HTR-8/SVneo (cell line): ENCODE results near the gene ZNF500.

ENCODE experiments used
- DNase-seq: peaks from one replicate; pipeline ENCODE4 v3.0.0; 2011; ENCODE audit warnings: low spot score, mixed read lengths; ENCODE audit not compliant: insufficient read length
- FAIRE-seq: peaks from 2 replicates; lab custom pipeline; 2011; peaks lifted over from hg19 to GRCh38; lab: Jason Lieb, UNC

The ZNF500 gene

GRCh38 chr16:4718466-4718865 is 48.5 kb downstream of the ZNF500 start:
- DNase-seq, result no peak
- FAIRE-seq, result no peak

DNA sequence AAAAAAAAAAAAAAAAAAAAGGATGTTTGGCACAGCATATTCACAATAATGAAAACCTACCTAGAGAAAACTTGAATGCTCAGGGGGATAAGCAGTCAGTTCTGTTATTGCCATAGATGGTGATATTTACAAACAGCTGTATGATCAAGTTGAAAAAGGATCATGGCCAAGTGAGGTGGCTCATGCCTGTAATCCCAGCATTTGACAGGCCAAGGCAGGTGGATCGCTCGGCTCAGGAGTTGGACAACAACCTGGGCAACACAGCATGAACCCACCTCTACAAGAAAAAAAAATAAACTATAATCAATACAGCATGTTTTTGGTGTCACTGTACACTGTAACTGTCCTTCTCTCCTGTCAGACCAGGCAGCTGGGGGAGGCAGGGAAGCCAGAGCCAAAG is 52.0 kb downstream of the ZNF500 start:
- no peak for FAIRE-seq
- DNase-seq, result no peak

DNA sequence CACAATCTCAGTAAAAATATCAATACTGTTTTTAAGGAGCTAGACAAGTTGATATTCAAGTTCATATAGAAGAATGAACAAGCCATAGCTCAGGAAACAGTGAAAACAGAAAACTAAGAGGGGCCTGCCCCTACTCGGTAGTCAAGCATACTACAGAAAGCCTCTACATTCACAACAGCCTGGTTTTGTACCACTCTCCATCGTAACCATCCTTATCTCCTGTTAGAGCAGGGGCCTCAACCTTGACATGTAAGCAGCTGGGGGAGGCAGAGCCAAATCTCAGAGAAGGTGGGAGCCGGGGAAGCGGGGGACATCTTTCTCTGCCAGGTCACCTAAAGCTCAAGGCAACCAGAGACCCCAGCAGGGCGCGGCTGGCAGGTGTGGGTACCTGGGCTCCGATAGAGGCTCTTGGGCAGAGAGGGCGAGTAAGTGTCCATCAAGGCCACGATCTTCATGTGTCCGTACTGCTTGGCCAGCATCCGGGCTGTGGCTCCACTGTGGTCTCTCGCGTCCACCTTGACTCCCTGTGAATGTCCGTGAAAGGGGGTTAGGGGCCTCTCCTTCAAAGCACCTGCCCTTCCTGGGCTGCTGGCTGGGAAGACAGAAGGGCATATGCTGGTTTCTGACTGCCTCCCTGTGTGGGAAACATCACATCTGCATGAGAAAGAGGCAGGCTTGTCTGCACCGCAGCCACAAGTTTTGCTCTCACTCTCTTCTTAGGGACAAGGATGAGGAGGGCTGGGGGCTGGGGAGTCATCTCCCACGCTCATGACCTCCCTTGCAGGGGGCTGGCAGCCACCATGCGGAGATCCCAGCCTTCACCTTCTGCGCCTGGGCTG is 53.1 kb downstream of the ZNF500 start:
- no peak for DNase-seq
- no peak for FAIRE-seq

DNA sequence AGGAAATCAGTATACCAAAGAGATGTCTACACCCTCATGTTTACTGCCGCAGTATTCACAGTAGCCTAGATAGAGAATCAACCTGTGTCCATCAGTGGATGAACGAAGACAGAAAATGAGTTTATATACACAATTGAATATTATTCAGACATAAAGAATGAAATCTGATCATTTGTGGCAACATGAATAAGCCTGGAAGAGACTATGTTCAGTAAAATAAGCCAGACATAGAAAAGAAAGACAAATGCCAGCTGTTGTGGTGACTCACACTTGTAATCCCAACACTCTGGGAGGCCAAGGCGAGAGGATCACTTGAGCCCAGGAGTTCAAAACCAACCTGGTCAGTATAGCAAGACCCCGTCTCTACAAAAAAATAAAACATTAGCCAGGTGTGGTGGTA is 57.5 kb downstream of the ZNF500 start:
- DNase-seq (no peak), FAIRE-seq (no peak)

DNA sequence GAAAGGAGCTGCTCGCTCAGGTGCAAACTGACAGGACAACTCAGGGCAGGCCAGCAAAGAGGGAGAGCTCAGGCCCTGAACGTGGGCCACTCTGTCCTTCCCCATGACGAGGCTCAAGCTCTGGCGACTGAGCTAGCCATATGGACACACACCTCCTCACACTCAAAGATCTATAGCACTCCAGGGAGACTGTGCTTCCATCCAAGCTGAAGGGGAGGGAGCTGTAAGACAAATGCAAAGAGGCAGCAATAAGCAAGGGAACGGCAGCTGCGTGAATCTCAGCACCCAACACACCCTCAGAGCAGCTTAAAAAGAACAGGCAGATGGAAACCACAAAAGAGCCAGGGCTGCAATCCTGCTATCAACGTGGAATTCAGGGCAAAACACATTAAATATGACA is 60.1 kb downstream of the ZNF500 start:
- no peak for FAIRE-seq
- DNase-seq, result no peak

- FAIRE-seq, result no peak
- DNase-seq, result no peak
These were observed 62.0 kb downstream of the ZNF500 start for GRCh38 chr16:4704913-4705312.

DNA sequence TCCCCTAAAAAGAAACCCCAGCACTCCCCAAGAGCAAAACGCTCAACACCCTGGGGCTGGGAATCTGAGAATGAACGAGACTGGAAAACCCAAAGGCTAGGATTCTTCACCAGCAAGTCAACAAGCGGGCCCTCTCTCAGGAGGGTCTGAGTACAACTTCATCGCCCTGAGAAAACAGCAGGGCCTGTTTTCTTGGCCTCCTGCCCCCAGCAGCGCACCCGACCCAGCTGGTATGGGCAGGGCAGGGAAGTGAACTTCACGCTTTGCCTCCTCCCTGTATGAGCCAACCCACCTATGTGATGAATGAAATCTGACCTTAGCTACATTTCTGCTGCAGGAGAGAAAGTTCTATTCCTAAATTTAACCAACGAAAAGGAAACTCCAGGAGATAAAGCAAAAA is 62.5 kb downstream of the ZNF500 start:
- FAIRE-seq, result no peak
- no peak for DNase-seq

GRCh38 chr16:4703906-4704305 is 63.1 kb downstream of the ZNF500 start:
- DNase-seq (no peak), FAIRE-seq (no peak)

GRCh38 chr16:4702466-4702808 is 64.5 kb downstream of the ZNF500 start:
- DNase-seq, result no peak
- no peak for FAIRE-seq

DNA sequence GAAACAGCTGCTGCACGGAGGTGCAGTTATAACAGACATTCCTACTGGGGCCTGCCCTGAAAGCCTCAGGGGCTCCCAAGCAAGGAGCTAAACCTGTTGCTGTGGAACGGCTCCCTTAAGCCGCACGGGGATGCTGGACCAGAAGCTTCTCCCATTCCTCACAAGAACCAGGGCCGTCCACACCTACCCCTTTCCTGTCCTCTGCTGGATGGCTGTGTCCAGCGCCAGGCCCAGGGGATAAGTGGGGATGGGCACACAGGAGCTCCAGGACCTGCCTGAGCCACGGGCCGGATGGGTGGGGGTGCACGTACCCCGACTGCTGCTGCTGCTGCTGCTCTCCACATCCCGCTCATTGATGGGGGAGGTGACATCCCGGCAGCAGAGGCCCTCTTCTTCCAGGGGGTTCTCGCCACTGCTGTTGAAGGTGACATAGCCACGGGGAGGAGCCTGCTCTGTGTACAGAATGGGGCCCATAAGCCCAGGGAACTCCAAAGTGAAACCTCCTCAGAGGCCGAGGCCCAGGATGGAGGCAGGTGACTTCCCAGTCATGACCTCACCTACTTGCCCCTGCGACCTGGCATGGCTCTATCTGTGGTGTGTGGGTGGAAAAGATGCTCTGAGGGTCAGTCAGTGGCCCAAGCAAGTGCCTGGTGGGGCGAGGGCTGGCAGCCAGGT is 65.0 kb downstream of the ZNF500 start:
- FAIRE-seq (no peak), DNase-seq (no peak)

DNA sequence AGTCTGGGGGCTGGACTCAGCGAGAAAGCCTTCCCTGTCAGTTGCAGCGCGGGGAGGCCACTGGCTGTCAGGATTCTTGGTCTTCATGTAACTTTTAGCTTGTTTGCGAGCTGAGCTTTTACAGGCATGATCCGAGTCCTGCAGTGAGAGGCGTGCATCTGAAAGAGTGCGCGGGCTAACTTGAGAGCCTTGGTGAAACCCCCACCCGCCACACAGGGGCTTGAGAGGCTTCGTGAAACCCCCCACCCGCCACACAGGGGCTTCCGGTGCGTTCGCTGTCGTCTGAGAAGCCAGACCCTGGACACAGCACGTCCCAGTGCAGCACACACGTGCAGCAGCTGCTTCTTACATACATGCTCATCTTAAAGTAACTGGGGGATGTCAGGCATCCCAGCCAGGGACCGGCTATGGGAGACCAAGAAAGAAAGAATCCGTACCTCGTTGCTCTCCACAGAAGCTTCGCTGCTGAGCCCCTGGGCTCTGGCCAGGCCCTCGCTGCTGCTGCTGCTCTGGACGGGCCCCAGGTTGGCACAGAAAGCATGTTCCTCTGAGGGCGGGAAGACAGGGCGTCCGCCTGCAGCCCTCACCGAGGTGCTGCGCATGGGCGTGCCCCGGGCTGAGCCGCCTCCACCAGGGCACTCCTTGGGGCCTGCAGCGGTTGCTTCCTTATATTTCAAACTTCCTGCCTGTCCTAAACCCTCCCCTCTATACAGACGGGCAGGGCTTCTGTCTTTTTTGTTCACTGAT is 65.8 kb downstream of the ZNF500 start:
- no peak for FAIRE-seq
- DNase-seq, result no peak

DNA sequence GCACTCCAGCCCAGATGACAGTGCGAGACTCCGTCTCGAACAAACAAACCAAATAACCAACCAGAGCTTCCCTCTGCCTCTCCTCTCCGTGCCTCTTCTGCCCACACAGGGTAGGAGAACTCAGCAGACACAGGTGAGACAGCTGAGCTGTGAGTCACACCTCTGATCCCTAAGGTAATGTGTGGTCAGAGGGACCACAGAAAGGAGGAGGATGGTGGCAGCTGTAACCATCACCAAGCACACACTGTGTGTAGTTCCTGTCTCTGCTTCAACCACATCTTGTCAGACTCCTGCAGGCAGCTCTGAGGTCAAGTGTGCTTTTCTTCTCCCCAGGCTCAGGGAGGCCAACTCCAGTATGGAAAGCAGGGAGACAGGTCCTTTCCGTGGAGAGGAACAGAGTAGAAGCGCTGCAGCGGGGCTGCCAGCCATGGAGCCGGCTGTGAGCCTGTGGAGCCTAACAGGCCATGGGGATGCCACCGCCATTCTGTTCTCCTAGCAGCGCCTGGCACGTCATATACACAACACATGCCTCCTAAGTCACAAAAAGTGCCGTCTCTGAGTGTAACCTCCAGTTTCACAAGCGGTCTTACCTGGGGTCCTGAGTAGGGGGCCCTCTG is 66.5 kb downstream of the ZNF500 start:
- no peak for FAIRE-seq
- DNase-seq, result no peak

DNA sequence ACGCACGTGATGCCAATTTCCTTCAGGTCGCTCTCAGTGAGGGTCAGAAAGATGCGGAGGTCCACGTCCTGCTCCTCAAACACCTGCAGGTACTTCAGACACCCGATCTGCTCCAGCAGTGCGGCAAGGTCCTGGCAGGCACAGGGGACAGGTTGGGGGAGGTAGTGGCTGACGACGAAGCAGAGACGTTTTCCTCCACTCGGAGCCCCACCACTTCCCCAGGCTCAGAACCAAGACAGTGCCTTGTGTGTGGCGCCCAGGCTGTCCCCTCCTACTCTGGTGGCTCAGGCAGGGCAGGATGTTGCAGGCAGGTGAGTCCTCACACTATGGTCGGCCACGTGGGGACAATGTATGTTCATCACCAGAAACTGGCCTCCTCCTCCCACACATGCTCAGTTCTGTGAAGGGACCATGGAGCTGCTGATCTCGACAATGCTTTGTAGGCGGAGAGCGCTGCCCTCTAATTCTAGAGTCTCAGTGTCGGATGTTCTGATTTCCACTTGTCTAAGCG is 67.9 kb downstream of the ZNF500 start:
- FAIRE-seq (no peak), DNase-seq (no peak)

DNA sequence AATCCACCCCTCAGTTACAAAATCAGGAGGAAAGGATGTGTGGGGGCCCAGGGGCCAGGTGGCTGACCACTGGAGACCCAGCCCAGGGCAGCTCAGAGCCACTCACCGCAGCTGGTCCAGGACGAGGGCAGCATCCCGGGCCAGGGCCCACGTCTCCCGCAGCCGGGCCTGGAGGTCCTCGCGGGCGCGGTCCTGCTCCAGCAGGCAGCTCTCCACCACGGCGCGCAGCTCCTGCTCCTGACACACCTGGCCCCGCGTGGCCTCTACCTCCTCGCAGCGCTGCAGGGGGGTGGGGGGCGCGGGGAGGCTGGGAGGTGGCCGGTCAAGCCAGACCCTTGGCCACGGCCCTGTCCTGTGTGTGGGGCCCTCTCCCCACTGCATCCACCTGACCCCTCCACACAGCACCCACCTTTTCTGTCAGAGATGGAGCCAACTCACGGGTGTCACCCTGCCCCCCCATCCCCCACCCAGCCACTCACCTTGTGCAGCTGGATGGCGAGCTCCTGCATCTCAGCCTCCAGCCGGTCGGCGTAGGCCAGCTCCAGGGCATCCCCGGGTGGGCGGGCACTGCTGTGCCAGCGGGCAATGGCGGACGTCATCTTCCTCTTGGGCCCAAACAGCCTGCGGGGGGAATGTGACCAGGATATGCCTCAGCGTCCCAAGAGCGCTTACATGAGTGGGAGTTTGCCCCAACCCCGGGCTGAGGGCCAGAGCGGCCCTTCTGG is 68.5 kb downstream of the ZNF500 start:
- DNase-seq (no peak), FAIRE-seq (no peak)
